ENCODE data around the gene GRN. TPM values are rescaled to one million over a fixed set of nuclear protein-coding genes. Genes with fewer than 3 reads are reported as not detected.
A peak's percentile ranks its signal among the peaks of the same experiment; 100 is the strongest.

GRN gene
- total and polyA plus RNA-seq, 8 donors, result 31.8 to 644 (median 196) TPM

DNA sequence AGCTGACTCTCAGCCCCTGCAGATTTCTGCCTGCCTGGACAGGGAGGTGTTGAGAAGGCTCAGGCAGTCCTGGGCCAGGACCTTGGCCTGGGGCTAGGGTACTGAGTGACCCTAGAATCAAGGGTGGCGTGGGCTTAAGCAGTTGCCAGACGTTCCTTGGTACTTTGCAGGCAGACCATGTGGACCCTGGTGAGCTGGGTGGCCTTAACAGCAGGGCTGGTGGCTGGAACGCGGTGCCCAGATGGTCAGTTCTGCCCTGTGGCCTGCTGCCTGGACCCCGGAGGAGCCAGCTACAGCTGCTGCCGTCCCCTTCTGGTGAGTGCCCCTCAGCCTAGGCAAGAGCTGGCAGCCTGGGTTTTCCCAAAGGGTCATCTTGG is 3.9 kb downstream of the GRN start:
- 81 to 93% (median 87%) methylated on average over 5 to 6 of the region's 6 CpGs for WGBS, 5 donors

DNA sequence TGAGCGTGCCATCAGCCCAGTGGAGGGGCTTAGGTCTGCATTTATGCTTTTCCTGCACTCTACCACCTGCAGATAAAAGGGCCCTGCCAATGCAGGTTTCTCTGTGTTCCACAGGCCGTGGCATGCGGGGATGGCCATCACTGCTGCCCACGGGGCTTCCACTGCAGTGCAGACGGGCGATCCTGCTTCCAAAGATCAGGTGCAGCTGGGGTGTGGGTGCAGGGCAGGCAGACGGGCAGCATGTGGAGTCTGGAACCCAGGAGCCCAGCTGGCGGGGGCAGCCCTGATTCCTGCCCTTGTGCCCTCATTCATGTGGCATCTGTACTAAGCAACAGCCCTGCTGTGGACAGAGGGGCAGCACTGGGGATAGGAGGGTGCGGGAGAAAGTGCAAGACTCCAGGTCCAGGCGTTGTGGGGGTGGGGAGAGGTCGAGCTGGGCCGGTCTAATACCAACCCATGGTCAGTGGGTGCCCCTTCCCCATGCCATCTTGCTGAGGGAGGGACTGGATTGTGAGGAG is 4.5 kb downstream of the GRN start:
- H3K27me3 ChIP-seq, result no peaks in the 10 kb centered on the region
- peaks cover 12 to 56% (median 21%) of the 10 kb centered on the region in 4 donors for H3K4me1 ChIP-seq
- peaks cover 38 to 51% (median 49%) of the 10 kb centered on the region in 4 donors for H3K36me3 ChIP-seq
- intact Hi-C loops (cut with DNase I; ENCODE audit: low total_unique reads), result no loop called here
- 78 to 90% (median 87%) methylated on average over 11 to 12 of the region's 12 CpGs for WGBS, 5 donors
- no peak overlapping the region for H3K4me3 ChIP-seq
- no peaks in the 10 kb centered on the region for H3K9me3 ChIP-seq
- no peak for TF ChIP-seq POLR2AphosphoS5 (IDR thresholded peaks at IDR 0.05)
- TF ChIP-seq, protein P1, sequence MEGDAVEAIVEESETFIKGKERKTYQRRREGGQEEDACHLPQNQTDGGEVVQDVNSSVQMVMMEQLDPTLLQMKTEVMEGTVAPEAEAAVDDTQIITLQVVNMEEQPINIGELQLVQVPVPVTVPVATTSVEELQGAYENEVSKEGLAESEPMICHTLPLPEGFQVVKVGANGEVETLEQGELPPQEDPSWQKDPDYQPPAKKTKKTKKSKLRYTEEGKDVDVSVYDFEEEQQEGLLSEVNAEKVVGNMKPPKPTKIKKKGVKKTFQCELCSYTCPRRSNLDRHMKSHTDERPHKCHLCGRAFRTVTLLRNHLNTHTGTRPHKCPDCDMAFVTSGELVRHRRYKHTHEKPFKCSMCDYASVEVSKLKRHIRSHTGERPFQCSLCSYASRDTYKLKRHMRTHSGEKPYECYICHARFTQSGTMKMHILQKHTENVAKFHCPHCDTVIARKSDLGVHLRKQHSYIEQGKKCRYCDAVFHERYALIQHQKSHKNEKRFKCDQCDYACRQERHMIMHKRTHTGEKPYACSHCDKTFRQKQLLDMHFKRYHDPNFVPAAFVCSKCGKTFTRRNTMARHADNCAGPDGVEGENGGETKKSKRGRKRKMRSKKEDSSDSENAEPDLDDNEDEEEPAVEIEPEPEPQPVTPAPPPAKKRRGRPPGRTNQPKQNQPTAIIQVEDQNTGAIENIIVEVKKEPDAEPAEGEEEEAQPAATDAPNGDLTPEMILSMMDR (IDR thresholded peaks at IDR 0.05), result no peak
- no peak for TF ChIP-seq EP300 (IDR thresholded peaks at IDR 0.05)
- TF ChIP-seq POLR2A (IDR thresholded peaks at IDR 0.05), result no peak
- DNase-seq, result no peak
- H3K27ac ChIP-seq, result no peak overlapping the region

More for the DNA sequence above, 3.9 kb downstream of the GRN start:
- peaks cover 38 to 51% (median 49%) of the 10 kb centered on the region in 4 donors for H3K36me3 ChIP-seq
- peaks cover 16 to 62% (median 26%) of the 10 kb centered on the region in 4 donors for H3K4me1 ChIP-seq
- intact Hi-C loops (cut with DNase I; ENCODE audit: low total_unique reads), result no loop called here
- no peak for DNase-seq
- H3K9me3 ChIP-seq, result no peaks in the 10 kb centered on the region
- no peak overlapping the region for H3K27ac ChIP-seq
- no peak overlapping the region for H3K4me3 ChIP-seq
- TF ChIP-seq EP300 (IDR thresholded peaks at IDR 0.05) (no peak), POLR2AphosphoS5 (IDR thresholded peaks at IDR 0.05) (no peak), POLR2A (IDR thresholded peaks at IDR 0.05) (no peak)
- TF ChIP-seq, protein P1 (IDR thresholded peaks at IDR 0.05), result no peak
- no peaks in the 10 kb centered on the region for H3K27me3 ChIP-seq

- WGBS, 5 donors, result 56 to 67% (median 60%) methylated on average over 3 to 6 of the region's 6 CpGs
- Histone ChIP-seq H3K4me1 (peaks cover 9 to 50% (median 15%) of the 10 kb centered on the region in 4 donors), H3K36me3 (peaks cover 38 to 51% (median 49%) of the 10 kb centered on the region in 4 donors), H3K27ac (no peak overlapping the region), H3K4me3 (no peak overlapping the region), H3K27me3 (peaks cover 0 to 10% (median 0%) of the 10 kb centered on the region in 3 donors), H3K9me3 (no peaks in the 10 kb centered on the region)
- DNase-seq, result peak; percentile 75 to 88
- intact Hi-C loops (cut with DNase I; ENCODE audit: low total_unique reads), result no loop called here
- TF ChIP-seq, protein P1 (IDR thresholded peaks at IDR 0.05), result peak in 5 of 7 experiments; percentile 43 to 81 (median 66)
- TF ChIP-seq POLR2A (IDR thresholded peaks at IDR 0.05), result no peak
These were observed 5.7 kb downstream of the GRN start for GRCh38 chr17:44350733-44351226.

- no peaks in the 10 kb centered on the region for H3K9me3 ChIP-seq
- H3K4me3 ChIP-seq, result no peak overlapping the region
- peaks cover 0 to 10% (median 0%) of the 10 kb centered on the region in 3 donors for H3K27me3 ChIP-seq
- peaks cover 38 to 51% (median 49%) of the 10 kb centered on the region in 4 donors for H3K36me3 ChIP-seq
- 80 to 94% (median 93%) methylated on average over 2 to 8 of the region's 8 CpGs for WGBS, 5 donors
- H3K27ac ChIP-seq, result no peak overlapping the region
- no peak for TF ChIP-seq POLR2AphosphoS5 (IDR thresholded peaks at IDR 0.05)
- TF ChIP-seq, protein P1 (IDR thresholded peaks at IDR 0.05), result no peak
- no peak for TF ChIP-seq EP300 (IDR thresholded peaks at IDR 0.05)
- TF ChIP-seq POLR2A (IDR thresholded peaks at IDR 0.05), result no peak
- intact Hi-C loops (cut with DNase I; ENCODE audit: low total_unique reads), result no loop called here
- no peak for DNase-seq
- peaks cover 2 to 43% (median 10%) of the 10 kb centered on the region in 4 donors for H3K4me1 ChIP-seq
These were observed 6.4 kb downstream of the GRN start for GRCh38 chr17:44351464-44351863.
